ENCODE results near the gene NSMF. TPM values are rescaled to one million over a fixed set of nuclear protein-coding genes. Genes with fewer than 3 reads are reported as not detected.

Gene NSMF
- total and polyA plus RNA-seq, 10 donors = 21.8 to 49.3 (median 26.1) TPM

GRCh38 chr9:137435381-137435891 lies 23.7 kb downstream of the NSMF start:
- DNase-seq = peak; percentile 70
- Histone ChIP-seq H3K9me3 (no peaks in the 10 kb centered on the region), H3K4me3 (no peak overlapping the region), H3K4me1 (peaks cover 0 to 37% (median 6%) of the 10 kb centered on the region in 6 donors), H3K36me3 (no peaks in the 10 kb centered on the region), H3K27me3 (replicated peaks in 1 of 7) (peaks cover 0 to 83% (median 3%) of the 10 kb centered on the region in 7 donors), H3K27ac (peak overlapping the region in 1 of 8 donors; percentile 27)
- intact Hi-C loops (cut with DNase I; ENCODE audit: low total_unique reads) = no loop called here
- TF ChIP-seq POLR2AphosphoS5 (IDR thresholded peaks at IDR 0.05) (no peak), CTCF (IDR thresholded peaks at IDR 0.05 in 8 of 11, conservative IDR thresholded peaks at IDR 0.05 in 3 of 11) (no peak), POLR2A (IDR thresholded peaks at IDR 0.05) (no peak)
- whole genome bisulfite sequencing, 5 donors = 66 to 87% (median 76%) methylated on average over 9 to 20 of the region's 20 CpGs

- TF ChIP-seq CTCF (IDR thresholded peaks at IDR 0.05 in 8 of 11, conservative IDR thresholded peaks at IDR 0.05 in 3 of 11) = no peak
- peak in 1 of 3 donors; percentile 43 for TF ChIP-seq POLR2AphosphoS5 (IDR thresholded peaks at IDR 0.05)
- Histone ChIP-seq H3K4me1 (peaks cover 0 to 44% (median 9%) of the 10 kb centered on the region in 6 donors), H3K27ac (no peak overlapping the region), H3K36me3 (no peaks in the 10 kb centered on the region), H3K4me3 (no peak overlapping the region), H3K9me3 (no peaks in the 10 kb centered on the region), H3K27me3 (replicated peaks in 1 of 7) (peaks cover 0 to 88% (median 3%) of the 10 kb centered on the region in 7 donors)
- WGBS, 5 donors = 69 to 73% (median 70%) methylated on average over 23 to 43 of the region's 43 CpGs
- peak; percentile 76 for DNase-seq
- intact Hi-C loops (cut with DNase I; ENCODE audit: low total_unique reads) = no loop called here
Measured at GRCh38 chr9:137434498-137435380, 24.4 kb downstream of the NSMF start.

- Histone ChIP-seq H3K27me3 (replicated peaks in 1 of 7) (peaks cover 0 to 82% (median 3%) of the 10 kb centered on the region in 7 donors), H3K36me3 (no peaks in the 10 kb centered on the region), H3K27ac (no peak overlapping the region), H3K4me1 (peaks cover 0 to 50% (median 9%) of the 10 kb centered on the region in 6 donors), H3K9me3 (no peaks in the 10 kb centered on the region), H3K4me3 (no peak overlapping the region)
- intact Hi-C loops (cut with DNase I; ENCODE audit: low total_unique reads) = no loop called here
- WGBS, 5 donors = 86 to 95% (median 94%) methylated on average over 4 to 26 of the region's 26 CpGs
- TF ChIP-seq CTCF (IDR thresholded peaks at IDR 0.05 in 8 of 11, conservative IDR thresholded peaks at IDR 0.05 in 3 of 11) = no peak
- TF ChIP-seq POLR2AphosphoS5 (IDR thresholded peaks at IDR 0.05) = no peak
- TF ChIP-seq POLR2A (IDR thresholded peaks at IDR 0.05) = no peak
- DNase-seq = peak; percentile 64
Measured at GRCh38 chr9:137433916-137434431, 25.2 kb downstream of the NSMF start.
